GM23338 (cell line): Measurements from ENCODE around the gene DYNLL2.

Experiments
- CREB1 ChIP-seq: fragments of 250-450 bp; sonication (Bioruptor Pico); IDR thresholded peaks from 2 replicates; pipeline ENCODE4 v1.5.0; 2020; ENCODE audit warnings: low read depth, mild to moderate bottlenecking, moderate library complexity
- CTCF ChIP-seq, 2 experiments: fragments of 200-600 bp in 1 of 2; sonication (generic) in 1 of 2; conservative IDR thresholded peaks; 2 replicates each; pipeline versions ENCODE4 v1.5.1 to v1.6.1; 2016 to 2017; ENCODE audit warnings: antibody characterized with exemption in 2 of 2, low read depth in 2 of 2, mild to moderate bottlenecking in 2 of 2, moderate library complexity in 1 of 2
- ETS1 ChIP-seq: IDR thresholded peaks from 2 replicates; pipeline ENCODE4 v1.6.1; 2016; ENCODE audit warnings: antibody characterized with exemption
- EZH2 ChIP-seq: fragments of 200-600 bp; sonication (generic); IDR thresholded peaks from one replicate; pipeline ENCODE4 v1.8.0; 2017; ENCODE audit warnings: antibody characterized with exemption, mild to moderate bottlenecking, low read depth; ENCODE audit not compliant: unreplicated experiment
- EZH2phosphoT487 ChIP-seq: fragments of 200-600 bp; sonication (generic); IDR thresholded peaks from one replicate; pipeline ENCODE4 v1.8.1; 2018; ENCODE audit warnings: antibody characterized with exemption; ENCODE audit not compliant: unreplicated experiment
- JUNB ChIP-seq: IDR thresholded peaks from one replicate; pipeline ENCODE4 v1.6.1; 2016; ENCODE audit warnings: antibody characterized with exemption; ENCODE audit not compliant: unreplicated experiment
- NANOG ChIP-seq: IDR thresholded peaks from 2 replicates; pipeline ENCODE4 v1.6.1; 2016; ENCODE audit warnings: antibody characterized with exemption, borderline replicate concordance
- POLR2AphosphoS5 ChIP-seq: IDR thresholded peaks from 2 replicates; pipeline ENCODE4 v1.6.1; 2016; ENCODE audit warnings: antibody characterized with exemption, low read depth
- REST ChIP-seq: IDR thresholded peaks from one replicate; pipeline ENCODE4 v1.6.1; 2018; ENCODE audit warnings: antibody characterized with exemption; ENCODE audit not compliant: unreplicated experiment
- STAT1 ChIP-seq: IDR thresholded peaks from one replicate; pipeline ENCODE4 v1.6.1; 2016; ENCODE audit warnings: antibody characterized with exemption; ENCODE audit not compliant: unreplicated experiment
- ZNF114 ChIP-seq: fragments of 250-450 bp; sonication (Bioruptor Pico); IDR thresholded peaks from 2 replicates; pipeline ENCODE4 v1.5.0; 2020; ENCODE audit warnings: mild to moderate bottlenecking, moderate library complexity
- ZNF331 ChIP-seq: fragments of 250-450 bp; sonication (Bioruptor Pico); IDR thresholded peaks from 2 replicates; pipeline ENCODE4 v1.5.0; 2020; ENCODE audit warnings: low read depth, mild to moderate bottlenecking, moderate library complexity

- TF ChIP-seq POLR2AphosphoS5: no peak
- no peak for TF ChIP-seq CTCF (conservative IDR thresholded peaks at IDR 0.05; ENCODE audit: low read depth in 2 of 2)
- no peak for TF ChIP-seq EZH2
- no peak for TF ChIP-seq STAT1
- no peak for TF ChIP-seq CREB1 (CRISPR knock-in tag)
- no peak for TF ChIP-seq REST
- TF ChIP-seq ZNF331 (CRISPR knock-in tag): no peak
- no peak for TF ChIP-seq EZH2phosphoT487
- no peak for TF ChIP-seq ZNF114 (CRISPR knock-in tag)
- TF ChIP-seq ETS1: no peak
- no peak for TF ChIP-seq JUNB
- TF ChIP-seq NANOG: no peak
These were observed 61.6 kb downstream of the DYNLL2 start for GRCh38 chr17:58144801-58145200.
